HCT116 (cell line): ENCODE measurements around the gene PDZRN4. TPM values are rescaled to one million over a fixed set of nuclear protein-coding genes. Genes with fewer than 3 reads are reported as not detected.

Experiments used
- ATAC-seq: fragments of 200-7000 bp; cut with Tn5 transposase; 2 replicates; pipeline ENCODE4 v1.9.1; 2020; ENCODE audit warnings: mild to moderate bottlenecking, moderate library complexity
- BruUV-seq: library from RNA; stranded (reverse); fragments of 400-500 nt; replicated peaks from 2 replicates; lab custom pipeline; 2021; lab: Mats Ljungman, UMichigan
- CTCF ChIA-PET: fragments of 300-600 bp; sonication (Branson Sonifier 250); formaldehyde crosslinking; loops from one replicate; lab custom pipeline; 2021; ENCODE audit warnings: antibody characterized with exemption; lab: Charles Lee
- POLR2A ChIA-PET: fragments of 300-600, 350-600 bp; sonication (Branson Sonifier 250); formaldehyde crosslinking; loops from one replicate; lab custom pipeline; 2021; ENCODE audit warnings: antibody characterized with exemption; lab: Charles Lee
- RAD21 ChIA-PET, 2 experiments: fragments of 300-600 bp; sonication (Branson Sonifier 250); formaldehyde crosslinking; loops; one replicate each; lab custom pipeline; 2023; ENCODE audit warnings: low total read pairs in 2 of 2; ENCODE audit not compliant: uncharacterized antibody in 2 of 2, unreplicated experiment in 2 of 2, low non-redundant PET in 1 of 2; lab: Charles Lee
- DNase-seq: peaks from one replicate; pipeline ENCODE4 v3.0.0-alpha.2; 2010; ENCODE audit warnings: low read depth, low spot score
- H2AFZ ChIP-seq: fragments of 200-600 bp; shearing (Covaris generic), sonication (generic); 2 replicates; pipeline ENCODE4 v1.6.1; 2017; ENCODE audit warnings: low read depth, mixed run types, mixed read lengths, antibody characterized with exemption, low read length; ENCODE audit not compliant: poor library complexity, severe bottlenecking
- H3K27ac ChIP-seq: 2 replicates; pipeline ENCODE4 v1.5.1; 2012; ENCODE audit warnings: low read depth, low read length
- H3K27me3 ChIP-seq: fragments of 200-600 bp; sonication (generic); 2 replicates; pipeline ENCODE4 v1.6.1; 2016; ENCODE audit warnings: mixed run types, low read length, mixed read lengths; ENCODE audit not compliant: insufficient read depth
- H3K36me3 ChIP-seq, 2 experiments: fragments of 200-500 bp in 1 of 2; fragments of 200-600 bp in 1 of 2; sonication (Bioruptor generic) in 1 of 2; sonication (generic) in 1 of 2; 2 replicates each; pipeline versions ENCODE4 v1.5.1 to v1.6.1; 2014 to 2016; ENCODE audit warnings: low read length in 2 of 2, inconsistent platforms in 1 of 2, mixed read lengths in 1 of 2, mixed run types in 1 of 2; ENCODE audit not compliant: insufficient read depth in 2 of 2, control insufficient read depth in 1 of 2
- H3K4me1 ChIP-seq, 2 experiments: fragments of 200-600 bp in 1 of 2; sonication (generic) in 1 of 2; 2 replicates each; pipeline versions ENCODE4 v1.5.1 to v1.6.1; 2012 to 2017; ENCODE audit warnings: low read length in 2 of 2, inconsistent platforms in 1 of 2, mild to moderate bottlenecking in 1 of 2, mixed read lengths in 1 of 2, mixed run types in 1 of 2, moderate library complexity in 1 of 2; ENCODE audit not compliant: insufficient read depth in 2 of 2, control insufficient read depth in 1 of 2
- H3K4me2 ChIP-seq: fragments of 200-600 bp; sonication (generic); 2 replicates; pipeline ENCODE4 v1.6.1; 2017; ENCODE audit warnings: mixed run types, low read length, mixed read lengths
- H3K4me3 ChIP-seq, 2 experiments: fragments of 200-600 bp in 1 of 2; sonication (generic) in 1 of 2; replicated peaks in 1 of 2; 2 replicates each; pipeline ENCODE4 v1.5.1; 2011 to 2016; ENCODE audit warnings: low read length in 2 of 2, control low read depth in 1 of 2, low read depth in 1 of 2, mild to moderate bottlenecking in 1 of 2, mixed read lengths in 1 of 2, mixed run types in 1 of 2
- H3K79me2 ChIP-seq: fragments of 200-600 bp; sonication (generic); 2 replicates; pipeline ENCODE4 v1.6.1; 2017; ENCODE audit warnings: mild to moderate bottlenecking, mixed run types, low read length, moderate library complexity, mixed read lengths; ENCODE audit not compliant: insufficient read depth
- H3K9ac ChIP-seq: fragments of 200-600 bp; sonication (generic); 2 replicates; pipeline ENCODE4 v1.6.1; 2016; ENCODE audit warnings: low read length, mixed read lengths
- H3K9me2 ChIP-seq: fragments of 200-600 bp; sonication (generic), shearing (Covaris generic); 2 replicates; pipeline ENCODE4 v1.6.1; 2017; ENCODE audit warnings: mixed run types, mild to moderate bottlenecking, moderate library complexity; ENCODE audit not compliant: insufficient read depth
- H3K9me3 ChIP-seq, 2 experiments: fragments of 200-500 bp in 1 of 2; fragments of 200-600 bp in 1 of 2; sonication (Bioruptor generic) in 1 of 2; sonication (generic) in 1 of 2; 2 replicates each; pipeline ENCODE4 v1.6.1; 2014 to 2017; ENCODE audit warnings: low read length in 2 of 2, mixed read lengths in 2 of 2, inconsistent platforms in 1 of 2, low read depth in 1 of 2, mild to moderate bottlenecking in 1 of 2, mixed run types in 1 of 2, moderate library complexity in 1 of 2; ENCODE audit not compliant: control insufficient read depth in 1 of 2, insufficient read depth in 1 of 2
- H4K20me1 ChIP-seq: fragments of 200-600 bp; sonication (generic), shearing (Covaris generic); 2 replicates; pipeline ENCODE4 v1.6.1; 2017; ENCODE audit warnings: mixed run types, mild to moderate bottlenecking, moderate library complexity; ENCODE audit not compliant: insufficient read depth
- CBX3 ChIP-seq: IDR thresholded peaks from 2 replicates; pipeline ENCODE4 v1.6.1; 2012; ENCODE audit warnings: low read depth
- CEBPB ChIP-seq: IDR thresholded peaks from 2 replicates; pipeline ENCODE4 v1.6.1; 2012; ENCODE audit warnings: low read depth
- EZH2 ChIP-seq: fragments of 200-600 bp; sonication (generic); IDR thresholded peaks from 2 replicates; pipeline ENCODE4 v1.6.1; 2017; ENCODE audit warnings: antibody characterized with exemption, mixed run types
- FOSL1 ChIP-seq: IDR thresholded peaks from 2 replicates; pipeline ENCODE4 v1.6.1; 2012; ENCODE audit warnings: low read depth
- JUND ChIP-seq: IDR thresholded peaks from 2 replicates; pipeline ENCODE4 v1.6.1; 2012
- POLR2A ChIP-seq: IDR thresholded peaks from 2 replicates; pipeline ENCODE4 v1.7.0; 2011; ENCODE audit warnings: borderline replicate concordance; ENCODE audit not compliant: insufficient read depth, insufficient read length; ENCODE audit errors: extremely low read depth
- POLR2AphosphoS5 ChIP-seq: IDR thresholded peaks from 2 replicates; pipeline ENCODE4 v1.6.1; 2011; ENCODE audit warnings: mild to moderate bottlenecking, low read depth, low read length, moderate library complexity
- SIN3A ChIP-seq: IDR thresholded peaks from 2 replicates; pipeline ENCODE4 v1.6.1; 2012; ENCODE audit warnings: low read depth
- SP1 ChIP-seq: IDR thresholded peaks from 2 replicates; pipeline ENCODE4 v1.6.1; 2012; ENCODE audit warnings: low read depth
- TCF7L2 ChIP-seq: IDR thresholded peaks from 2 replicates; pipeline ENCODE4 v1.7.0; 2011; ENCODE audit warnings: borderline replicate concordance, inconsistent platforms; ENCODE audit not compliant: insufficient read depth, insufficient read length; ENCODE audit errors: extremely low read depth
- ZNF274 ChIP-seq: fragments of 200-500 bp; sonication (Bioruptor generic); IDR thresholded peaks from 2 replicates; pipeline ENCODE4 v1.6.1; 2014; ENCODE audit warnings: mild to moderate bottlenecking, low read depth, low read length, inconsistent platforms
- intact Hi-C: fragments of 100-400 bp; cut with micrococcal nuclease; formaldehyde crosslinking; loops from 2 replicates; pipeline ENCODE4 v1.10.0; 2022
- total RNA-seq: library from RNA; stranded (reverse); gene quantifications from one replicate; pipeline ENCODE4 v1.2.1, GENCODE V29; 2021; ENCODE audit not compliant: unreplicated experiment
- TF ChIP-seq, protein P1 (sequence below), 3 experiments: fragments of 200-600 bp in 1 of 3; sonication (generic) in 1 of 3; IDR thresholded peaks in 2 of 3; conservative IDR thresholded peaks in 1 of 3; 2 replicates each; pipeline ENCODE4 v1.5.1; 2012 to 2017; ENCODE audit warnings: low read depth in 2 of 3, low read length in 2 of 3, antibody characterized with exemption in 1 of 3, borderline replicate concordance in 1 of 3, control low read depth in 1 of 3, mild to moderate bottlenecking in 1 of 3, mixed read lengths in 1 of 3, mixed run types in 1 of 3, moderate library complexity in 1 of 3; ENCODE audit not compliant: insufficient read depth in 1 of 3
- TF ChIP-seq, protein P2 (sequence below): IDR thresholded peaks from 2 replicates; pipeline ENCODE4 v1.6.1; 2012; ENCODE audit warnings: low read depth
- TF ChIP-seq, protein P3 (sequence below): IDR thresholded peaks from 2 replicates; pipeline ENCODE4 v1.6.1; 2012

The PDZRN4 gene
- total RNA-seq, 1 experiment from 2014 or later, result not detected

GRCh38 chr12:41418586-41418985 is 230.5 kb downstream of the PDZRN4 start:
- no peaks in the 10 kb centered on the region for H3K27me3 ChIP-seq
- no peak for ATAC-seq
- H4K20me1 ChIP-seq, result no peaks in the 10 kb centered on the region
- no peak overlapping the region for H3K27ac ChIP-seq
- POLR2A ChIA-PET, result no interaction called here
- no peak overlapping the region for H3K4me2 ChIP-seq
- no peak for TF ChIP-seq CEBPB
- TF ChIP-seq, protein P1, sequence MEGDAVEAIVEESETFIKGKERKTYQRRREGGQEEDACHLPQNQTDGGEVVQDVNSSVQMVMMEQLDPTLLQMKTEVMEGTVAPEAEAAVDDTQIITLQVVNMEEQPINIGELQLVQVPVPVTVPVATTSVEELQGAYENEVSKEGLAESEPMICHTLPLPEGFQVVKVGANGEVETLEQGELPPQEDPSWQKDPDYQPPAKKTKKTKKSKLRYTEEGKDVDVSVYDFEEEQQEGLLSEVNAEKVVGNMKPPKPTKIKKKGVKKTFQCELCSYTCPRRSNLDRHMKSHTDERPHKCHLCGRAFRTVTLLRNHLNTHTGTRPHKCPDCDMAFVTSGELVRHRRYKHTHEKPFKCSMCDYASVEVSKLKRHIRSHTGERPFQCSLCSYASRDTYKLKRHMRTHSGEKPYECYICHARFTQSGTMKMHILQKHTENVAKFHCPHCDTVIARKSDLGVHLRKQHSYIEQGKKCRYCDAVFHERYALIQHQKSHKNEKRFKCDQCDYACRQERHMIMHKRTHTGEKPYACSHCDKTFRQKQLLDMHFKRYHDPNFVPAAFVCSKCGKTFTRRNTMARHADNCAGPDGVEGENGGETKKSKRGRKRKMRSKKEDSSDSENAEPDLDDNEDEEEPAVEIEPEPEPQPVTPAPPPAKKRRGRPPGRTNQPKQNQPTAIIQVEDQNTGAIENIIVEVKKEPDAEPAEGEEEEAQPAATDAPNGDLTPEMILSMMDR (IDR thresholded peaks at IDR 0.05 in 2 of 3, conservative IDR thresholded peaks at IDR 0.05 in 1 of 3; ENCODE audit: borderline replicate concordance in 1 of 3, insufficient read depth in 1 of 3, low read depth in 2 of 3, low read length in 2 of 3), result no peak
- TF ChIP-seq POLR2AphosphoS5, result no peak
- TF ChIP-seq, protein P2, sequence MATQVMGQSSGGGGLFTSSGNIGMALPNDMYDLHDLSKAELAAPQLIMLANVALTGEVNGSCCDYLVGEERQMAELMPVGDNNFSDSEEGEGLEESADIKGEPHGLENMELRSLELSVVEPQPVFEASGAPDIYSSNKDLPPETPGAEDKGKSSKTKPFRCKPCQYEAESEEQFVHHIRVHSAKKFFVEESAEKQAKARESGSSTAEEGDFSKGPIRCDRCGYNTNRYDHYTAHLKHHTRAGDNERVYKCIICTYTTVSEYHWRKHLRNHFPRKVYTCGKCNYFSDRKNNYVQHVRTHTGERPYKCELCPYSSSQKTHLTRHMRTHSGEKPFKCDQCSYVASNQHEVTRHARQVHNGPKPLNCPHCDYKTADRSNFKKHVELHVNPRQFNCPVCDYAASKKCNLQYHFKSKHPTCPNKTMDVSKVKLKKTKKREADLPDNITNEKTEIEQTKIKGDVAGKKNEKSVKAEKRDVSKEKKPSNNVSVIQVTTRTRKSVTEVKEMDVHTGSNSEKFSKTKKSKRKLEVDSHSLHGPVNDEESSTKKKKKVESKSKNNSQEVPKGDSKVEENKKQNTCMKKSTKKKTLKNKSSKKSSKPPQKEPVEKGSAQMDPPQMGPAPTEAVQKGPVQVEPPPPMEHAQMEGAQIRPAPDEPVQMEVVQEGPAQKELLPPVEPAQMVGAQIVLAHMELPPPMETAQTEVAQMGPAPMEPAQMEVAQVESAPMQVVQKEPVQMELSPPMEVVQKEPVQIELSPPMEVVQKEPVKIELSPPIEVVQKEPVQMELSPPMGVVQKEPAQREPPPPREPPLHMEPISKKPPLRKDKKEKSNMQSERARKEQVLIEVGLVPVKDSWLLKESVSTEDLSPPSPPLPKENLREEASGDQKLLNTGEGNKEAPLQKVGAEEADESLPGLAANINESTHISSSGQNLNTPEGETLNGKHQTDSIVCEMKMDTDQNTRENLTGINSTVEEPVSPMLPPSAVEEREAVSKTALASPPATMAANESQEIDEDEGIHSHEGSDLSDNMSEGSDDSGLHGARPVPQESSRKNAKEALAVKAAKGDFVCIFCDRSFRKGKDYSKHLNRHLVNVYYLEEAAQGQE, result no peak
- TF ChIP-seq JUND, result no peak
- TF ChIP-seq SP1, result no peak
- TF ChIP-seq POLR2A, result no peak
- TF ChIP-seq CBX3, result no peak
- no peak for TF ChIP-seq TCF7L2
- no peak for TF ChIP-seq ZNF274
- no peak for TF ChIP-seq EZH2
- TF ChIP-seq, protein P3, sequence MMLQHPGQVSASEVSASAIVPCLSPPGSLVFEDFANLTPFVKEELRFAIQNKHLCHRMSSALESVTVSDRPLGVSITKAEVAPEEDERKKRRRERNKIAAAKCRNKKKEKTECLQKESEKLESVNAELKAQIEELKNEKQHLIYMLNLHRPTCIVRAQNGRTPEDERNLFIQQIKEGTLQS, result no peak
- TF ChIP-seq SIN3A, result no peak
- no peak for TF ChIP-seq FOSL1
- no peaks in the 10 kb centered on the region for H3K4me1 ChIP-seq
- DNase-seq, result no peak
- no peak overlapping the region for H3K4me3 ChIP-seq
- CTCF ChIA-PET, result no interaction called here
- no TSS peak for BruUV-seq
- no peaks in the 10 kb centered on the region for H3K36me3 ChIP-seq
- RAD21 ChIA-PET, result no interaction called here
- no peak overlapping the region for H2AFZ ChIP-seq
- no peaks in the 10 kb centered on the region for H3K79me2 ChIP-seq
- no peaks in the 10 kb centered on the region for H3K9me3 ChIP-seq
- intact Hi-C loops, result no loop called here
- H3K9ac ChIP-seq, result no peak overlapping the region
- H3K9me2 ChIP-seq, result no peaks in the 10 kb centered on the region
